ENCODE results near the gene SLC39A11.
"Not testable (repeated sequence)": the region's sequence is repeated elsewhere in the genome, so short reads cannot be mapped to it uniquely, and the experiment has no call there.

SLC39A11 gene

GRCh38 chr17:72763981-72764380, 328.5 kb downstream of the SLC39A11 start:
- H4K20me1 ChIP-seq (ENCODE audit: insufficient read depth): no peaks in the 10 kb centered on the region
- H3K27ac ChIP-seq: no peak overlapping the region; the same call in 1 of the 2 replicates

GRCh38 chr17:72761893-72762575, 330.5 kb downstream of the SLC39A11 start:
- H3K27ac ChIP-seq; H3K4me2 ChIP-seq; H3K4me3 ChIP-seq (IDR thresholded peaks at IDR 0.05; ENCODE audit: insufficient read depth, low read depth, low read length); H3K27me3 ChIP-seq (ENCODE audit: insufficient read depth, low read depth); H4K20me1 ChIP-seq (ENCODE audit: insufficient read depth); H3K36me3 ChIP-seq (ENCODE audit: insufficient read depth); H3K79me2 ChIP-seq (ENCODE audit: insufficient read depth, low read depth); H2AFZ ChIP-seq (ENCODE audit: low read depth); H3K9ac ChIP-seq: not testable (repeated sequence)
- peaks cover 19% of the 10 kb centered on the region for H3K4me1 ChIP-seq (ENCODE audit: low read depth, poor library complexity, severe bottlenecking)

More at GRCh38 chr17:72763981-72764380, 328.5 kb downstream of the SLC39A11 start:
- Histone ChIP-seq H3K4me1 (ENCODE audit: low read depth, poor library complexity, severe bottlenecking) (peaks cover 19% of the 10 kb centered on the region), H3K79me2 (ENCODE audit: insufficient read depth, low read depth) (no peaks in the 10 kb centered on the region), H3K4me3 (IDR thresholded peaks at IDR 0.05; ENCODE audit: insufficient read depth, low read depth, low read length) (no peak overlapping the region), H3K9ac (no peak overlapping the region), H3K27me3 (ENCODE audit: insufficient read depth, low read depth) (no peaks in the 10 kb centered on the region), H3K36me3 (ENCODE audit: insufficient read depth) (no peaks in the 10 kb centered on the region), H3K4me2 (no peak overlapping the region; the same call in 1 of the 2 replicates), H2AFZ (ENCODE audit: low read depth) (no peak overlapping the region)
- TF ChIP-seq CTCF (conservative IDR thresholded peaks at IDR 0.05; ENCODE audit: low read depth, low read length): no peak

DNA sequence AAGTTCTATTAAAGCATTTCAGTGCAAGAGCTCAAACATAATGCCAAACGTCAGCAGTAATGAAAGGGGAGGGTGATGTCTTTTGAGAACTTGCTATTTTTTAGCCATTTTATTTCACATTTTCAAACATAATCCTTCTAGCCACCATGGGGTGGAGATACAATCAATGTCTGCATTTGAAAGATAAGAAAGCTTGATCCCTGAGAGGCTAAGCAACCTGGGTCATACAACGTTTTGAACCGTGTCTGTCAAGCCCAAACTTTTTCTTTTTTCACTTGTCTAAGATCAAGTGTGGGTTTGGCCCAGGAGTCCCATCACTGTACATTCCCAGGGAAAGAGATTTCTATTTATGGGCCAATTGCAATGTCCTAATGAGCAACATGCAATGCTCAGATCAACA, 331.1 kb downstream of the SLC39A11 start:
- Histone ChIP-seq H3K4me3 (IDR thresholded peaks at IDR 0.05; ENCODE audit: insufficient read depth, low read depth, low read length) (no peak overlapping the region), H3K4me2 (no peak overlapping the region), H3K36me3 (ENCODE audit: insufficient read depth) (no peaks in the 10 kb centered on the region), H3K27ac (no peak overlapping the region), H3K79me2 (ENCODE audit: insufficient read depth, low read depth) (no peaks in the 10 kb centered on the region), H3K27me3 (ENCODE audit: insufficient read depth, low read depth) (no peaks in the 10 kb centered on the region), H2AFZ (ENCODE audit: low read depth) (no peak overlapping the region), H3K4me1 (ENCODE audit: low read depth, poor library complexity, severe bottlenecking) (peaks cover 19% of the 10 kb centered on the region), H4K20me1 (ENCODE audit: insufficient read depth) (no peaks in the 10 kb centered on the region), H3K9ac (no peak overlapping the region)
- no peak for TF ChIP-seq CTCF (conservative IDR thresholded peaks at IDR 0.05; ENCODE audit: low read depth, low read length)

- no peaks in the 10 kb centered on the region for H3K27me3 ChIP-seq (ENCODE audit: insufficient read depth, low read depth)
- H2AFZ ChIP-seq (ENCODE audit: low read depth): no peak overlapping the region
- no peak overlapping the region for H3K4me2 ChIP-seq
- H3K4me1 ChIP-seq (ENCODE audit: low read depth, poor library complexity, severe bottlenecking): peaks cover 13% of the 10 kb centered on the region
- H3K4me3 ChIP-seq (IDR thresholded peaks at IDR 0.05; ENCODE audit: insufficient read depth, low read depth, low read length): no peak overlapping the region
- no peaks in the 10 kb centered on the region for H3K36me3 ChIP-seq (ENCODE audit: insufficient read depth)
- H4K20me1 ChIP-seq (ENCODE audit: insufficient read depth): no peaks in the 10 kb centered on the region
- TF ChIP-seq CTCF (conservative IDR thresholded peaks at IDR 0.05; ENCODE audit: low read depth, low read length): no peak
- H3K9ac ChIP-seq: no peak overlapping the region
- no peaks in the 10 kb centered on the region for H3K79me2 ChIP-seq (ENCODE audit: insufficient read depth, low read depth)
- no peak overlapping the region for H3K27ac ChIP-seq
Measured at GRCh38 chr17:72760368-72760767, 332.1 kb downstream of the SLC39A11 start.

DNA sequence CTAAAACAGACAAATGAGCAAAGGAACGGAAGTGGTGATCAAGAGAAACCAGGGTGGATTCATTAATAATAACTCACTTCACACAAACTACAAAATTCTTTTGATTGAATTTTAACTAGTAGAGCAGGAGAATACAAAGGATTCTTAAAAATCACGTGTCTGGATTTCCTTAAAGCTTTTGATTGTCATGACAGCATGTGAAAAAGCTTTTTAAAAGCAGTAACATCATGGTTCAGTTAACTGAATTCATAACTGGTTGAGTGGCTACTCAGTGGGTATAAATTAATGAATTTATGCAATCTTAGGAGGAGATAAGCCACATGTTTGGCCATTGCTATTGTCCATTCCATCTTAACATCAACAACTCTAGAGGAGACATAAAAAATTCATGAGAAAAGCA, 333.2 kb downstream of the SLC39A11 start:
- no peak overlapping the region for H3K9ac ChIP-seq
- H3K27ac ChIP-seq: no peak overlapping the region
- H3K36me3 ChIP-seq (ENCODE audit: insufficient read depth): no peaks in the 10 kb centered on the region
- H3K4me2 ChIP-seq: no peak overlapping the region
- no peak for TF ChIP-seq CTCF (conservative IDR thresholded peaks at IDR 0.05; ENCODE audit: low read depth, low read length)
- H3K4me1 ChIP-seq (ENCODE audit: low read depth, poor library complexity, severe bottlenecking): peaks cover 2% of the 10 kb centered on the region
- H2AFZ ChIP-seq (ENCODE audit: low read depth): no peak overlapping the region
- no peak overlapping the region for H3K4me3 ChIP-seq (IDR thresholded peaks at IDR 0.05; ENCODE audit: insufficient read depth, low read depth, low read length)
- H4K20me1 ChIP-seq (ENCODE audit: insufficient read depth): no peaks in the 10 kb centered on the region
- H3K27me3 ChIP-seq (ENCODE audit: insufficient read depth, low read depth): no peaks in the 10 kb centered on the region
- no peaks in the 10 kb centered on the region for H3K79me2 ChIP-seq (ENCODE audit: insufficient read depth, low read depth)
